Left lung (tissue), 14 donors: ENCODE results near the gene UBE3C. TPM values are rescaled to one million over a fixed set of nuclear protein-coding genes. Genes with fewer than 3 reads are reported as not detected.

Experiments
- ATAC-seq: fragments of 200-7000 bp; cut with Tn5 transposase; one replicate; pipeline ENCODE4 v1.9.1; 2020; ENCODE audit warnings: moderate library complexity
- DNase-seq, 4 donors: peaks; one replicate each; pipeline ENCODE4 v3.0.0-alpha.2; 2013 to 2020
- H3K27ac ChIP-seq, 2 donors: fragments of 200-600 bp; sonication (generic) in 1 of 2; one replicate each; pipeline versions ENCODE4 v1.5.0 to v1.8.0; 2020 to 2021
- H3K27me3 ChIP-seq, 2 donors: fragments of 200-600 bp; sonication (generic) in 1 of 2; one replicate each; pipeline versions ENCODE4 v1.5.0 to v1.8.0; 2020 to 2021
- H3K36me3 ChIP-seq, 2 donors: fragments of 200-600 bp; sonication (generic) in 1 of 2; one replicate each; pipeline versions ENCODE4 v1.5.0 to v1.8.0; 2020 to 2021
- H3K4me1 ChIP-seq, 2 donors: fragments of 200-600 bp; one replicate each; pipeline ENCODE4 v1.8.0; 2021
- H3K4me3 ChIP-seq, 2 donors: fragments of 200-600 bp; sonication (generic) in 1 of 2; one replicate each; pipeline versions ENCODE4 v1.5.0 to v1.8.0; 2020 to 2021; ENCODE audit warnings: mild to moderate bottlenecking in 1 of 2
- H3K9me3 ChIP-seq, 2 donors: fragments of 200-600 bp; sonication (generic) in 1 of 2; one replicate each; pipeline versions ENCODE4 v1.5.0 to v1.8.0; 2020 to 2021
- intact Hi-C, 2 donors: fragments of 100-400 bp; cut with DNase I; formaldehyde crosslinking; loops; one replicate each; pipeline versions ENCODE4 v1.11.2 to v1.14.2; 2022
- long read RNA-seq, 12 donors: library from polyadenylated mRNA in 2 of 12; unstranded in 2 of 12; transcript quantifications; one replicate each; pipeline ENCODE4 v2.0.0 and lab custom pipeline, GENCODE V29; 2019 to 2026
- polyA plus RNA-seq, 6 donors: library from polyadenylated mRNA; unstranded; fragments of 120-200 nt; gene quantifications; one replicate each; pipeline ENCODE4 v1.2.1, GENCODE V29; 2013; ENCODE audit not compliant: insufficient read length in 6 of 6
- total RNA-seq, 2 donors: library from RNA; stranded (reverse); fragmentation: NEBNext Ultra II Directional; extraction: Animal tissue kit (Norgen Biotek cat#: 25700); gene quantifications; one replicate each; pipeline ENCODE4 v1.2.1, GENCODE V29; 2021
- TF ChIP-seq, protein P1 (sequence below), 2 donors: fragments of 200-600 bp; sonication (generic) in 1 of 2; IDR thresholded peaks; one replicate each; pipeline versions ENCODE4 v1.5.0 to v1.8.0; 2021; ENCODE audit warnings: antibody characterized with exemption in 2 of 2
- donor health status: DM: no; HTN: yes; CAD: no.
- donor health status: DM: no; HTN: no; CAD: no.

Gene UBE3C
- total RNA-seq (10 to 100 TPM; 55.3 to 68.9 TPM), polyA plus RNA-seq (10 to 100 TPM; 38.4 to 51.3 (median 42.1) TPM)
- long read RNA-seq, donor 1, full-length matches to known transcripts = 4 of 4 reads
- long read RNA-seq, donor 1, partial matches to known transcripts = 0 of 4 reads
- long read RNA-seq, donor 1, other reads (novel, unspliced or antisense) = 0 of 4 reads
- long read RNA-seq, donor 2, partial matches to known transcripts = 0 of 1 reads
- long read RNA-seq, donor 2, other reads (novel, unspliced or antisense) = 0 of 1 reads
- long read RNA-seq, donor 3, full-length matches to known transcripts = 3 of 3 reads
- long read RNA-seq, donor 3, partial matches to known transcripts = 0 of 3 reads
- long read RNA-seq, donor 3, other reads (novel, unspliced or antisense) = 0 of 3 reads
- long read RNA-seq, donor 4, partial matches to known transcripts = 4 of 7 reads
- long read RNA-seq, donor 4, other reads (novel, unspliced or antisense) = 3 of 7 reads
- long read RNA-seq, donor 5, full-length matches to known transcripts = 3 of 3 reads
- long read RNA-seq, donor 5, partial matches to known transcripts = 0 of 3 reads
- long read RNA-seq, donor 5, other reads (novel, unspliced or antisense) = 0 of 3 reads
- long read RNA-seq, donor 6 = 0 reads
- long read RNA-seq, donor 7, full-length matches to known transcripts = 2 of 2 reads
- long read RNA-seq, donor 7, partial matches to known transcripts = 0 of 2 reads
- long read RNA-seq, donor 7, other reads (novel, unspliced or antisense) = 0 of 2 reads
- long read RNA-seq, donor 8, full-length matches to known transcripts = 4 of 4 reads
- long read RNA-seq, donor 8, partial matches to known transcripts = 0 of 4 reads
- long read RNA-seq, donor 8, other reads (novel, unspliced or antisense) = 0 of 4 reads
- long read RNA-seq, donor 9 = 0 reads
- long read RNA-seq, donor 10 = 0 reads
- long read RNA-seq, donor 11, partial matches to known transcripts = 0 of 1 reads
- long read RNA-seq, donor 11, other reads (novel, unspliced or antisense) = 0 of 1 reads
- long read RNA-seq, donor 12 = 0 reads

DNA sequence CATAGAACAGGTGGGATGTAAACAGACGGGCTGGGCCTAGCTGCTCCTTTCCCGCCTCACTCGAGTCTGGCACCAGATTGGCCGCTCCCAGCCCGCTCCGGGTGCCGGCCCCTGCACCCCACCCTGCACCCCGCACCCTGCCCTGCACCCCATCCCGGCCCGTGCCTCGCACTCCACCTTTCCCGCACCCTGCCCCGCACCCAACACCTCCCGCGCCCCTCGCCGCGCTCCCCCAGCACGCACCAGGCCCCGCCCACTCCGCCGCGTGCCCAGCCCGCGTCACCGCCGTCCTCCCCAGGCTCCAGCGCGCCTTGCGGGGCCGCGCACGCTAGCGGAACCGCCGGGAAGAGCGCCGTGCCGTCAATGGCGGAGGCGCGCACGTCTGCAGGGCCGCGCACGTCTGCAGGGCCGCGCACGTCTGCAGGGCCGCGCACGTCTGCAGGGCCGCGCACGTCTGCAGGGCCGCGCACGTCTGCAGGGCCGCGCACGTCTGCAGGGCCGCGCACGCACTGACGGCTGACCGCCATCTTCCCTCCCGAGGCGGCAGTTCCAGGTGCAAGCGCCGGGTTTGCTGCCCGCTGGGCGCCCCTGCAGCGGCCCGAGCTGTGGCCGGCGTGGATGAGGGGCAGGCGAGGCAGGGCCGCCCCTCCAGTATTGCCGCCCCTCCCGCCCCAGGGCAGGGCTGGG lies at the start of gene UBE3C:
TSS of gene UBE3C (plus strand) at position 503 of the 687 bp plus-strand sequence. CDS start 347 bp downstream, outside the sequence.
- ATAC-seq = peak; percentile 96
- Histone ChIP-seq H3K9me3 (no peaks in the 10 kb centered on the region), H3K36me3 (peaks cover 0 to 14% of the 10 kb centered on the region in 2 donors), H3K4me3 (peak within 1 kb of the TSS; percentile 69 to 83), H3K27me3 (no peaks in the 10 kb centered on the region), H3K27ac (peak within 1 kb of the TSS; percentile 82 to 87), H3K4me1 (peaks cover 15 to 53% of the 10 kb centered on the region in 2 donors)
- DNase-seq = peak; percentile 89 to 97 (median 94)
- intact Hi-C loops = no loop called here
- TF ChIP-seq, protein P1, sequence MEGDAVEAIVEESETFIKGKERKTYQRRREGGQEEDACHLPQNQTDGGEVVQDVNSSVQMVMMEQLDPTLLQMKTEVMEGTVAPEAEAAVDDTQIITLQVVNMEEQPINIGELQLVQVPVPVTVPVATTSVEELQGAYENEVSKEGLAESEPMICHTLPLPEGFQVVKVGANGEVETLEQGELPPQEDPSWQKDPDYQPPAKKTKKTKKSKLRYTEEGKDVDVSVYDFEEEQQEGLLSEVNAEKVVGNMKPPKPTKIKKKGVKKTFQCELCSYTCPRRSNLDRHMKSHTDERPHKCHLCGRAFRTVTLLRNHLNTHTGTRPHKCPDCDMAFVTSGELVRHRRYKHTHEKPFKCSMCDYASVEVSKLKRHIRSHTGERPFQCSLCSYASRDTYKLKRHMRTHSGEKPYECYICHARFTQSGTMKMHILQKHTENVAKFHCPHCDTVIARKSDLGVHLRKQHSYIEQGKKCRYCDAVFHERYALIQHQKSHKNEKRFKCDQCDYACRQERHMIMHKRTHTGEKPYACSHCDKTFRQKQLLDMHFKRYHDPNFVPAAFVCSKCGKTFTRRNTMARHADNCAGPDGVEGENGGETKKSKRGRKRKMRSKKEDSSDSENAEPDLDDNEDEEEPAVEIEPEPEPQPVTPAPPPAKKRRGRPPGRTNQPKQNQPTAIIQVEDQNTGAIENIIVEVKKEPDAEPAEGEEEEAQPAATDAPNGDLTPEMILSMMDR (IDR thresholded peaks at IDR 0.05) = peak in 1 of 2 donors; percentile 27

DNA sequence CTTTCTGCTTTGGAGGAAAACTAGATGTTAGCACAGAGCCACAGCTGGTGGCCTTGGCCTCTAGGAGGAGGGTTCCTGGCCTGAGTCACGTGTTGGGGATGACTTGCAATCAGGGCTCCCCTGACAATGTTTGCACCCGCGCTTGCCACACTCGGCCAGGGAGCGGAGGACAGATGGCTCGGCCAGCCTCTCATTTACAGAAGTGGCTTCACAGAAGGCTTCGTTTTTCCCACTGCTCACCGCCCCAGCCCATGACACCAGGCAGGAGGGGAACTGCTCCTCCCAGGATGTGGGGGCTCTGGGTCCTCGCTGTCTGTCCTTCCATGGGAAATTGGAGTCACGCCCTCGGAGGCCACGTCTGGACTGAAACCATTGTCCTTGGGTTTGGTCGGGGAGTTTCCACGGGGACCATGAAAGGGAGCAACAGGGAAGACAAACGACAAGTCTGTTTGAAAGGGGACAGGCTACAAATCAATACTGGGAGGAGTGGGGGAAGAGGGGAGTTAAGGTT lies 49.6 kb upstream of the UBE3C start:
- H3K36me3 ChIP-seq = no peaks in the 10 kb centered on the region
- peaks cover 0 to 32% of the 10 kb centered on the region in 2 donors for H3K27me3 ChIP-seq
- TF ChIP-seq, protein P1 (IDR thresholded peaks at IDR 0.05) = no peak
- H3K4me3 ChIP-seq = no peak overlapping the region
- ATAC-seq = no peak
- no peak for DNase-seq
- H3K27ac ChIP-seq = no peak overlapping the region
- H3K9me3 ChIP-seq = peaks cover 0 to 20% of the 10 kb centered on the region in 2 donors
- intact Hi-C loops = no loop called here
- H3K4me1 ChIP-seq = no peaks in the 10 kb centered on the region

DNA sequence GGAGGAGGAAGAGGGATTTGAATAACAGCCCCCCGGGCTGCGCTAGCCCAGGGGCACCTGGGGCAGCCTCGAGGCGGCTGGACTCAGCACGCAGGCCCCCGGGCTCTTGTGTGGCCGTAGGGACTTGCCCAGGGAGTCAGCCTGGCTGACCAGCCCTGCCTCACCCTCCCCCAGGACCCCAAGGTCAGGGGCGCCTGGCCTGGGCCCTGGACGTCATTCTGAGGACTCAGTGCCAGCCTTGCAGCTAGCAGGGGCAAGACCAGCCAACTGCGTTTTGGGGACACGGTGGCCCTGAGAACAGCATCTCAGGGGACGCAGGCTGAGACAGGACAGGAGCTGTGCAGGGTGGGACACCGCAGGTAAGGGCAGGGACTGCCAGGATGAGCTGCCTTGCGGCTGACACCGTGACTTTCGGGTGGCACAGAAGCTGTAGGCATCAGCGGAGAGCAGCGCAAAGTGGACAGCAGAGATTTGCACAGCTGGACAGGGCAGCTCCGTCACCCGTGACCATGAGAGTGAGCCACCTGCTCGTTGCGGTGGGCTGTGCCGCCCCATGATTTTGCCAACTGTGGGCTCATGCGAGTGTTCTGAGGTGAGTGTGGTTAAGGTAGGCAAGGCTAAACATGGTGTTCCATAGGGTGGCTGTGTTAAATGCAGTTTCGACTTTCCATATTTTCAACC lies 48.1 kb upstream of the UBE3C start:
- Histone ChIP-seq H3K4me1 (no peaks in the 10 kb centered on the region), H3K27me3 (peaks cover 0 to 32% of the 10 kb centered on the region in 2 donors), H3K9me3 (peaks cover 0 to 10% of the 10 kb centered on the region in 2 donors), H3K36me3 (no peaks in the 10 kb centered on the region), H3K4me3 (no peak overlapping the region), H3K27ac (no peak overlapping the region)
- intact Hi-C loops = no loop called here
- ATAC-seq (no peak), DNase-seq (no peak)
- TF ChIP-seq, protein P1 (IDR thresholded peaks at IDR 0.05) = no peak

DNA sequence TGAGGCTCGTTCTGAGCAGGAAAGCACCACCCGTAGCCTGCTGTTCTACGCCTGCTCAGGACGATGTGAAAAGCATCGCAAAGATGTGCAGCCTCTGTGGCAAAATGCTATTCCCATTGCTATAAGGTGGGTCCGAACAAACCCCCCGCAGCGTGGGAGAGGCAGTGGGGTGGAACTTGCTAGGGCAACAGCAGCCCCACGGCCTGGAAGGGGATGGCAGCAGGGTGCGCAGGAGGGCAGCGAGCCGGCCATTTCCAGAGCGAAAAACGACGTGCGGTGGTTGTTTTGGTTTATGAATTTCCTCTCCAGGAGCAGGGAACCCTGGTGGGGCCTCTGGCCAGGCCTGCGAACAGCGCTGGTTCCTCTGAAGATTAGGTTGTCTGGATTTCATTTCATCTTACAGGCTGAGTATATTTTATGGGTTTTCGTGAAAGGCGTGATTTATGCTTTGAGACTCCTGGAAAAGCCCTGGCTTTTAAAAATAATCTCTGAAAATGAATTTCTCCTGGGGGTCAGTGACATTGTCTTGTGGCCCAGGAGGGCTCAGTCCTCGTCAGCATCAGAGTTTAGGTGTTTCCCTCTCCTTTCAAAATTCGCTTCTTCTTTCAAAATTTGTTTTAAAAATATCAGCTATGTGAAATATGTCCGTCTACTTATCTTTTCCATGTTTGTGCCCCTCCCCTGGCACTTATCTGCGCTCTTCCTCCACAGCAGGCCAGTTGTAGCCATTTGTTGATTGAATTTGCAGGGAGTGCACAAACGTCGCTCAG lies 42.3 kb upstream of the UBE3C start:
- Histone ChIP-seq H3K9me3 (peaks cover 0 to 13% of the 10 kb centered on the region in 2 donors), H3K4me1 (no peaks in the 10 kb centered on the region), H3K27ac (no peak overlapping the region), H3K27me3 (peaks cover 0 to 27% of the 10 kb centered on the region in 2 donors), H3K4me3 (no peak overlapping the region), H3K36me3 (no peaks in the 10 kb centered on the region)
- ATAC-seq (no peak), DNase-seq (no peak)
- intact Hi-C loops = no loop called here
- TF ChIP-seq, protein P1 (IDR thresholded peaks at IDR 0.05) = no peak
